PC-9 (cell line): ENCODE results near the gene TGFBR3L. TPM values are rescaled to one million over a fixed set of nuclear protein-coding genes. Genes with fewer than 3 reads are reported as not detected.

ENCODE experiments used
- BruUV-seq: library from RNA; stranded (reverse); fragments of 400-500 nt; replicated peaks from 2 replicates; lab custom pipeline; 2021; lab: Mats Ljungman, UMichigan
- CTCF ChIA-PET: fragments of 300-600 bp; sonication (Branson Sonifier 250); formaldehyde crosslinking; loops from one replicate; lab custom pipeline; 2022; ENCODE audit warnings: antibody characterized with exemption; lab: Charles Lee
- POLR2A ChIA-PET: fragments of 300-600 bp; sonication (Branson Sonifier 250); formaldehyde crosslinking; loops from one replicate; lab custom pipeline; 2022; ENCODE audit warnings: antibody characterized with exemption; ENCODE audit not compliant: unreplicated experiment; lab: Charles Lee
- DNase-seq, 2 experiments: peaks; one replicate each; pipeline versions ENCODE4 v3.0.0 to v3.0.0-alpha.2; 2015 to 2022; ENCODE audit warnings: mixed read lengths in 1 of 2
- H2AFZ ChIP-seq: fragments of 200-600 bp; sonication (generic); 2 replicates; pipeline ENCODE4 v1.8.1; 2017; ENCODE audit warnings: antibody characterized with exemption
- H3F3A ChIP-seq: fragments of 200-600 bp; sonication (generic); 2 replicates; pipeline ENCODE4 v1.8.1; 2017; ENCODE audit warnings: antibody characterized with exemption, mild to moderate bottlenecking, low read depth; ENCODE audit not compliant: insufficient read depth
- H3K27ac ChIP-seq: fragments of 200-600 bp; sonication (generic); 2 replicates; pipeline ENCODE4 v1.6.1; 2016; ENCODE audit warnings: mixed run types
- H3K27me3 ChIP-seq: fragments of 200-600 bp; sonication (generic); 2 replicates; pipeline ENCODE4 v1.6.1; 2016; ENCODE audit warnings: low read depth, mixed run types; ENCODE audit not compliant: insufficient read depth
- H3K36me3 ChIP-seq: fragments of 200-600 bp; sonication (generic); 2 replicates; pipeline ENCODE4 v1.6.1; 2016; ENCODE audit warnings: low read depth, mixed run types
- H3K4me1 ChIP-seq: fragments of 200-600 bp; sonication (generic); replicated peaks from 2 replicates; pipeline ENCODE4 v1.6.1; 2016; ENCODE audit warnings: mixed run types; ENCODE audit not compliant: insufficient read depth
- H3K4me2 ChIP-seq: fragments of 200-600 bp; sonication (generic); 2 replicates; pipeline ENCODE4 v1.6.1; 2017; ENCODE audit warnings: mixed run types
- H3K4me3 ChIP-seq: fragments of 200-600 bp; sonication (generic); 2 replicates; pipeline ENCODE4 v1.6.1; 2016; ENCODE audit warnings: mixed run types
- H3K79me2 ChIP-seq: fragments of 200-600 bp; sonication (generic); 2 replicates; pipeline ENCODE4 v1.6.1; 2017; ENCODE audit warnings: low read depth, mixed run types
- H3K9me2 ChIP-seq: fragments of 200-600 bp; sonication (generic); 2 replicates; pipeline ENCODE4 v1.8.1; 2017; ENCODE audit warnings: mild to moderate bottlenecking; ENCODE audit not compliant: insufficient read depth
- H3K9me3 ChIP-seq: fragments of 200-600 bp; sonication (generic); 2 replicates; pipeline ENCODE4 v1.8.1; 2016; ENCODE audit warnings: low read depth; ENCODE audit not compliant: insufficient read depth
- H4K20me1 ChIP-seq: fragments of 200-600 bp; sonication (generic); 2 replicates; pipeline ENCODE4 v1.8.1; 2017; ENCODE audit not compliant: insufficient read depth
- CTCF ChIP-seq: fragments of 200-600 bp; sonication (generic); conservative IDR thresholded peaks from 2 replicates; pipeline ENCODE4 v1.6.1; 2017; ENCODE audit warnings: mixed run types, antibody characterized with exemption, mild to moderate bottlenecking, moderate library complexity
- EZH2 ChIP-seq: fragments of 200-600 bp; sonication (generic); IDR thresholded peaks from 2 replicates; pipeline ENCODE4 v1.8.0; 2017; ENCODE audit warnings: antibody characterized with exemption, low read depth
- intact Hi-C: fragments of 100-400 bp; cut with micrococcal nuclease; formaldehyde crosslinking; loops from one replicate; pipeline ENCODE4 v1.10.0; 2022; ENCODE audit not compliant: unreplicated experiment
- total RNA-seq: library from RNA; stranded (reverse); gene quantifications from 2 replicates; pipeline ENCODE4 v1.2.3, GENCODE V29; 2021

TGFBR3L gene
- total RNA-seq, 1 experiment from 2014 or later: 2.3 TPM

GRCh38 chr19:7911508-7912143, 3.0 kb upstream of the TGFBR3L start:
- Histone ChIP-seq H3K27ac (no peak overlapping the region), H4K20me1 (peaks cover 46% of the 10 kb centered on the region), H3K79me2 (peaks cover 13% of the 10 kb centered on the region), H3K9me3 (no peaks in the 10 kb centered on the region), H3K4me2 (no peak overlapping the region), H3K36me3 (0 out of 2 replicates have a peak, but pooled peaks cover 7% of the 10 kb centered on the region), H3K9me2 (no peaks in the 10 kb centered on the region), H2AFZ (no peak overlapping the region), H3K27me3 (peaks cover 12% of the 10 kb centered on the region; the same call in 1 of the 2 replicates), H3K4me1 (no peaks in the 10 kb centered on the region; the same call in 1 of the 2 replicates), H3F3A (peaks cover 8% of the 10 kb centered on the region; the same call in 1 of the 2 replicates), H3K4me3 (no peak overlapping the region)
- TF ChIP-seq CTCF (no peak), EZH2 (no peak)
- ChIA-PET CTCF (no interaction called here), POLR2A (no interaction called here)
- no TSS peak for BruUV-seq
- intact Hi-C loops: no loop called here
- no peak for DNase-seq

- 0 out of 2 replicates have a peak, but pooled peaks cover 7% of the 10 kb centered on the region for H3K36me3 ChIP-seq
- no TSS peak for BruUV-seq
- DNase-seq: no peak
- no peak overlapping the region for H3K4me3 ChIP-seq
- peaks cover 12% of the 10 kb centered on the region; the same call in 1 of the 2 replicates for H3F3A ChIP-seq
- no peak overlapping the region for H3K4me2 ChIP-seq
- H3K79me2 ChIP-seq: peaks cover 7% of the 10 kb centered on the region
- H3K27me3 ChIP-seq: peaks cover 18% of the 10 kb centered on the region
- ChIA-PET POLR2A (no interaction called here), CTCF (no interaction called here)
- no peaks in the 10 kb centered on the region for H3K9me3 ChIP-seq
- no peaks in the 10 kb centered on the region; the same call in 1 of the 2 replicates for H3K4me1 ChIP-seq
- intact Hi-C loops: no loop called here
- TF ChIP-seq CTCF (no peak), EZH2 (no peak)
- no peak overlapping the region for H3K27ac ChIP-seq
- no peak overlapping the region for H2AFZ ChIP-seq
- no peaks in the 10 kb centered on the region for H3K9me2 ChIP-seq
- H4K20me1 ChIP-seq: peaks cover 40% of the 10 kb centered on the region
Observed at GRCh38 chr19:7912144-7912696, 2.4 kb upstream of the TGFBR3L start.

- no TSS peak for BruUV-seq
Observed at GRCh38 chr19:7912697-7913564, 1.7 kb upstream of the TGFBR3L start.

More at GRCh38 chr19:7912697-7913564, 1.7 kb upstream of the TGFBR3L start:
- CTCF ChIA-PET: no interaction called here
- Histone ChIP-seq H3K4me2 (no peak overlapping the region), H3K79me2 (peaks cover under 1% of the 10 kb centered on the region; the same call in 1 of the 2 replicates), H3K9me3 (no peaks in the 10 kb centered on the region), H3K36me3 (0 out of 2 replicates have a peak, but pooled peaks cover 7% of the 10 kb centered on the region), H3K27ac (no peak overlapping the region), H3K27me3 (peaks cover 19% of the 10 kb centered on the region), H3K9me2 (no peaks in the 10 kb centered on the region), H4K20me1 (peaks cover 35% of the 10 kb centered on the region), H3K4me3 (no peak overlapping the region), H3F3A (peaks cover 12% of the 10 kb centered on the region; the same call in 1 of the 2 replicates), H2AFZ (no peak overlapping the region), H3K4me1 (peaks cover 4% of the 10 kb centered on the region; the same call in 1 of the 2 replicates)
- POLR2A ChIA-PET: no interaction called here
- intact Hi-C loops: no loop called here
- no peak for DNase-seq
- TF ChIP-seq CTCF: no peak
- no peak for TF ChIP-seq EZH2
